MM.1S (cell line): Measurements from ENCODE around the gene ZGPAT.

ENCODE experiments used
- DNase-seq: peaks from one replicate; pipeline ENCODE4 v3.0.0-alpha.2; 2015
- H2AFZ ChIP-seq: fragments of 300-600 bp; sonication (generic); 2 replicates; pipeline ENCODE4 v1.6.0; 2016; ENCODE audit warnings: antibody characterized with exemption, low read length
- H3F3A ChIP-seq: fragments of 300-600 bp; sonication (generic); 2 replicates; pipeline ENCODE4 v1.6.1; 2016; ENCODE audit warnings: mild to moderate bottlenecking, antibody characterized with exemption, low read length, moderate library complexity, mixed read lengths; ENCODE audit not compliant: insufficient read depth
- H3K27ac ChIP-seq: fragments of 300-600 bp; sonication (generic); 2 replicates; pipeline ENCODE4 v1.5.1; 2016; ENCODE audit warnings: mild to moderate bottlenecking, low read length
- H3K27me3 ChIP-seq: fragments of 300-600 bp; sonication (generic); replicated peaks from 2 replicates; pipeline ENCODE4 v1.6.0; 2016; ENCODE audit warnings: low read length; ENCODE audit not compliant: insufficient read depth
- H3K36me3 ChIP-seq: fragments of 300-600 bp; sonication (generic); replicated peaks from 2 replicates; pipeline ENCODE4 v1.6.1; 2016; ENCODE audit warnings: mild to moderate bottlenecking, low read length, mixed read lengths; ENCODE audit not compliant: insufficient read depth
- H3K4me1 ChIP-seq: fragments of 300-600 bp; sonication (generic); 2 replicates; pipeline ENCODE4 v1.6.1; 2016; ENCODE audit warnings: low read length, mixed read lengths
- H3K4me2 ChIP-seq: fragments of 300-600 bp; sonication (generic); 2 replicates; pipeline ENCODE4 v1.6.0; 2016; ENCODE audit warnings: low read depth, low read length
- H3K4me3 ChIP-seq: fragments of 300-600 bp; sonication (generic); 2 replicates; pipeline ENCODE4 v1.5.1; 2016; ENCODE audit warnings: low read length, mixed read lengths
- H3K79me2 ChIP-seq: fragments of 300-600 bp; sonication (generic); 2 replicates; pipeline ENCODE4 v1.6.1; 2016; ENCODE audit warnings: mixed run types, low read length, mixed read lengths
- H3K9ac ChIP-seq: fragments of 300-600 bp; sonication (generic); 2 replicates; pipeline ENCODE4 v1.6.1; 2016; ENCODE audit warnings: low read length, mixed read lengths
- H3K9me2 ChIP-seq: fragments of 300-600 bp; sonication (generic); replicated peaks from 2 replicates; pipeline ENCODE4 v1.6.1; 2016; ENCODE audit warnings: mild to moderate bottlenecking, low read length, mixed read lengths; ENCODE audit not compliant: insufficient read depth
- H3K9me3 ChIP-seq: fragments of 300-600 bp; sonication (generic); replicated peaks from 2 replicates; pipeline ENCODE4 v1.6.1; 2016; ENCODE audit warnings: mild to moderate bottlenecking, low read length, mixed read lengths; ENCODE audit not compliant: insufficient read depth
- H4K20me1 ChIP-seq: fragments of 300-600 bp; sonication (generic); 2 replicates; pipeline ENCODE4 v1.6.1; 2016; ENCODE audit warnings: mild to moderate bottlenecking, low read length, moderate library complexity, mixed read lengths; ENCODE audit not compliant: insufficient read depth
- CTCF ChIP-seq: fragments of 300-600 bp; sonication (generic); IDR thresholded peaks from 2 replicates; pipeline ENCODE4 v1.5.1; 2016; ENCODE audit warnings: antibody characterized with exemption, low read length, mixed read lengths
- EZH2 ChIP-seq: fragments of 300-600 bp; sonication (generic); optimal IDR thresholded peaks from 2 replicates; pipeline ENCODE3; 2017; ENCODE audit warnings: low read depth, mild to moderate bottlenecking, antibody characterized with exemption, low read length, mixed read lengths
- EZH2phosphoT487 ChIP-seq: fragments of 300-600 bp; sonication (generic); IDR thresholded peaks from 2 replicates; pipeline ENCODE4 v1.6.1; 2018; ENCODE audit warnings: antibody characterized with exemption, low read length

Gene ZGPAT

DNA sequence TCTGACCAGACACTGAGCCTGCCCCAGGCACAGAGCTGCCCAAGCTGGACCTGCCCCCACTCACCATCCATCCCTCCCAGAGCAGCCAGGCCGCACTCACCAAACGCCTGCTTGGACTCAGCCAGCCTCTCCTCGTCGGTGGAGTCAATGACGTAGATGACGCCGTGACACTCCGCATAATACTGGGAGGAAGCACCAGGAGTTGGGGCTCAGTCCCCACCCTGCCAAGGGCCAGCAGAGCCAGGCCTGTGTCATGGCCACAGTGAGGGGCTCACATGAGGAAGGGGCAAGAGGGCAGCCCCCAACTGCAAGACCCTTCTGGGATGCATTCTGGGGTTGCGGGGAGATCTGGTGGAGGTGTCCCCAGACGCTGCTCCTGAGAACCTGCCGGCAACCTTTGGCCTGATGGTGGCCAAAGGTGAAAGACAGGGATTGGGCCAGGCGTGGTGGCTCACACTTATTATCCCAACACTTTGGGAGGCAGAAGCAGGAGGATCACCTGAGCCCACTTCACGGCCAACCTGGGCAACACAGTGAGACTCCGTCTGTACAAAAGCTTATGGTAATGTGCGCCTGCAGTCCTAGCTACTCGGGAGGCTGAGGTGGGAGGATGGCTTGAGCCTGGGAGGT lies 5.7 kb upstream of the ZGPAT start:
- Histone ChIP-seq H3K27me3 (no peaks in the 10 kb centered on the region), H3K9me3 (no peaks in the 10 kb centered on the region), H3K27ac (no peak overlapping the region), H2AFZ (no peak overlapping the region), H3K79me2 (peaks cover 33% of the 10 kb centered on the region), H3K9ac (no peak overlapping the region), H3K4me1 (peaks cover 6% of the 10 kb centered on the region), H3K4me2 (no peak overlapping the region), H3K36me3 (no peaks in the 10 kb centered on the region; the same call in 1 of the 2 replicates), H3F3A (peaks cover 7% of the 10 kb centered on the region; the same call in 1 of the 2 replicates), H3K4me3 (no peak overlapping the region), H4K20me1 (peaks cover 4% of the 10 kb centered on the region; the same call in 1 of the 2 replicates), H3K9me2 (no peaks in the 10 kb centered on the region)
- no peak for TF ChIP-seq EZH2phosphoT487
- TF ChIP-seq EZH2 = no peak
- no peak for TF ChIP-seq CTCF
- no peak for DNase-seq

DNA sequence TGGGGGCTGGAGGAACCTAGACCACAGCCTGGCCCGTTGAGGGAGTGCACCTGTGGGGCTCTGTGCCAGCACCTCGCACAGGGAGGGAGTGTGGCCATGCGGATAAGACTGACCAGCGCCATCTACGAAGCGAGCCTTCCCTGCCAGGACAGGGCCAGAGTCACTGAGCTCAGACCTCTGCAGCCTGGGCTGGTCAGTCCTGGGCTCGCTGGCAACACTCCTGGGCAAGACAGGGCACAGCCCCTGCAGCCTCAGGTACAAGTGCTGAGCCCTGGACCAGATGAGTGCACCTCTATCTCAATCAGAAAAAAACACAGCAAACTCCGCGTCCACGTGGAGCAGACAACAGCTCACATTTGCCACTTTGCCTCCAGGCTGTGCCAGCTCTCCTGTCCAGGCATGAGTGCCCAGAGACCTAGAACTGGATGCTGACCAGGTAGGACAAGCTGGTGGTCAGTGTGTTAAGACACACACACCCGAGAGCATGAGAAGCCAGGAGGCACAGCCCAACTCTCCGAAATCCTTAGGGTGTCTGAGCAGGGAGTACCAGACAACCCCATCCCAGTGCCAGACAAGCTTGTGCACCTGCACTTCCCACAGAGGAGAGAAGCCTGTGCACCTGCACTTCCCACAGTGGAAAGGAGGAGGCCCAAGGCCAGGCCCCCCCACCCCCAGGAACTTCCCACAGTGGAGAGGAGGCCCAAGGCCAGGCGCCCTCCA lies 4.9 kb upstream of the ZGPAT start:
- Histone ChIP-seq H3K27me3 (no peaks in the 10 kb centered on the region), H3K9me3 (no peaks in the 10 kb centered on the region), H3K79me2 (peaks cover 39% of the 10 kb centered on the region), H3K9ac (no peak overlapping the region), H4K20me1 (peaks cover 4% of the 10 kb centered on the region; the same call in 1 of the 2 replicates), H3K4me1 (peaks cover 6% of the 10 kb centered on the region), H2AFZ (no peak overlapping the region), H3K27ac (no peak overlapping the region), H3K36me3 (no peaks in the 10 kb centered on the region; the same call in 1 of the 2 replicates), H3K4me2 (no peak overlapping the region), H3K4me3 (no peak overlapping the region), H3K9me2 (no peaks in the 10 kb centered on the region), H3F3A (peaks cover 9% of the 10 kb centered on the region; the same call in 1 of the 2 replicates)
- DNase-seq = no peak
- TF ChIP-seq CTCF (no peak), EZH2 (no peak), EZH2phosphoT487 (no peak)

- H4K20me1 ChIP-seq = peaks cover 4% of the 10 kb centered on the region; the same call in 1 of the 2 replicates
- H3K4me2 ChIP-seq = no peak overlapping the region
- no peak for TF ChIP-seq CTCF
- TF ChIP-seq EZH2phosphoT487 = no peak
- TF ChIP-seq EZH2 = no peak
- H3K27ac ChIP-seq = no peak overlapping the region
- no peaks in the 10 kb centered on the region for H3K9me3 ChIP-seq
- H3K9me2 ChIP-seq = no peaks in the 10 kb centered on the region
- H3K79me2 ChIP-seq = peaks cover 42% of the 10 kb centered on the region
- DNase-seq = no peak
- no peak overlapping the region for H2AFZ ChIP-seq
- no peaks in the 10 kb centered on the region for H3K27me3 ChIP-seq
- H3K36me3 ChIP-seq = no peaks in the 10 kb centered on the region; the same call in 1 of the 2 replicates
- peaks cover 6% of the 10 kb centered on the region for H3K4me1 ChIP-seq
- H3K9ac ChIP-seq = no peak overlapping the region
- no peak overlapping the region for H3K4me3 ChIP-seq
- H3F3A ChIP-seq = peaks cover 9% of the 10 kb centered on the region; the same call in 1 of the 2 replicates
These were observed 4.3 kb upstream of the ZGPAT start for GRCh38 chr20:63703471-63703975.
